Measurements from ENCODE around the gene LY6G5B.

DNA sequence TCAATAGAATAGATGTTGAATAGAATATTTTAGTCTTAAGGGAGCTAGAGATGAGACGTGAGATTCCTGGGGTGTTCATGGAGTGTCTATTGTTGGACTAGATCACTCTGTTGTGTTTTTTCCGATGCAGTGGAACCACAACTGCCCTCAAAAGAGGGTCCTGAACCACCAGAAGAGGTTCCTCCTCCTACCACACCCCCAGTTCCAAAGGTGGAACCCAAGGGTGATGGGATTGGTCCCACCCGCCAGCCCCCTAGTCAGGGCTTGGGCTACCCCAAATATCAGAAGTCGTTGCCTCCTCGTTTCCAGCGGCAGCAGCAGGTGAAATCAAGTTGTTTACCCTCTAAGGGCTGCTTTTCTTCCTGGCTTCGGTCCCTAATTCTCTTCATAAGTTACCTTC, 40.8 kb upstream of the LY6G5B start:
- TF ChIP-seq EZH2 (IDR thresholded peaks at IDR 0.05) (no peak), EZH2phosphoT487 (IDR thresholded peaks at IDR 0.05) (no peak)
- TF ChIP-seq, protein P1, sequence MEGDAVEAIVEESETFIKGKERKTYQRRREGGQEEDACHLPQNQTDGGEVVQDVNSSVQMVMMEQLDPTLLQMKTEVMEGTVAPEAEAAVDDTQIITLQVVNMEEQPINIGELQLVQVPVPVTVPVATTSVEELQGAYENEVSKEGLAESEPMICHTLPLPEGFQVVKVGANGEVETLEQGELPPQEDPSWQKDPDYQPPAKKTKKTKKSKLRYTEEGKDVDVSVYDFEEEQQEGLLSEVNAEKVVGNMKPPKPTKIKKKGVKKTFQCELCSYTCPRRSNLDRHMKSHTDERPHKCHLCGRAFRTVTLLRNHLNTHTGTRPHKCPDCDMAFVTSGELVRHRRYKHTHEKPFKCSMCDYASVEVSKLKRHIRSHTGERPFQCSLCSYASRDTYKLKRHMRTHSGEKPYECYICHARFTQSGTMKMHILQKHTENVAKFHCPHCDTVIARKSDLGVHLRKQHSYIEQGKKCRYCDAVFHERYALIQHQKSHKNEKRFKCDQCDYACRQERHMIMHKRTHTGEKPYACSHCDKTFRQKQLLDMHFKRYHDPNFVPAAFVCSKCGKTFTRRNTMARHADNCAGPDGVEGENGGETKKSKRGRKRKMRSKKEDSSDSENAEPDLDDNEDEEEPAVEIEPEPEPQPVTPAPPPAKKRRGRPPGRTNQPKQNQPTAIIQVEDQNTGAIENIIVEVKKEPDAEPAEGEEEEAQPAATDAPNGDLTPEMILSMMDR (IDR thresholded peaks at IDR 0.05): no peak

Data from neural progenitor cell (in vitro differentiated cells).